Measurements from ENCODE around the gene HAGH. TPM values are rescaled to one million over a fixed set of nuclear protein-coding genes. Genes with fewer than 3 reads are reported as not detected.

Gene HAGH
- total RNA-seq, 1 experiment from 2014 or later: 48.1 TPM

GRCh38 chr16:1832838-1833454 is 6.3 kb upstream of the HAGH start:
- H3K27ac Mint-ChIP-seq (ENCODE audit: unreplicated experiment): no peak overlapping the region
- CTCF ChIA-PET: no interaction called here
- TF ChIP-seq CTCF (IDR thresholded peaks at IDR 0.05; ENCODE audit: insufficient read depth in 1 of 2, low read depth in 1 of 2, low read length in 1 of 2, severe bottlenecking in 1 of 2, unreplicated experiment in 1 of 2): no peak
- intact Hi-C loops (cut with micrococcal nuclease; ENCODE audit: unreplicated experiment): no loop called here
- H3K36me3 Mint-ChIP-seq (ENCODE audit: insufficient read depth, unreplicated experiment): no peaks in the 10 kb centered on the region
- H3K27me3 Mint-ChIP-seq (ENCODE audit: insufficient read depth, unreplicated experiment): no peaks in the 10 kb centered on the region
- Histone ChIP-seq H3K9me3 (no peaks in the 10 kb centered on the region), H3K4me1 (peaks cover 13% of the 10 kb centered on the region; the same call in 1 of the 2 replicates), H3K27me3 (replicated peaks; ENCODE audit: control insufficient read depth, insufficient read depth, low read length) (no peaks in the 10 kb centered on the region), H3K36me3 (ENCODE audit: control insufficient read depth, insufficient read depth, low read length) (no peaks in the 10 kb centered on the region), H3K4me3 (ENCODE audit: low read depth, low read length) (no peak overlapping the region)
- BruUV-seq (replicated peaks): no TSS peak
- no peak overlapping the region for H3K4me3 Mint-ChIP-seq (ENCODE audit: unreplicated experiment)
- H3K9me3 Mint-ChIP-seq (ENCODE audit: unreplicated experiment): no peaks in the 10 kb centered on the region
- POLR2A ChIA-PET: no interaction called here
- peak in 1 of 2 experiments; percentile 19 for DNase-seq
- no peaks in the 10 kb centered on the region for H3K4me1 Mint-ChIP-seq (ENCODE audit: low read depth, unreplicated experiment)

DNA sequence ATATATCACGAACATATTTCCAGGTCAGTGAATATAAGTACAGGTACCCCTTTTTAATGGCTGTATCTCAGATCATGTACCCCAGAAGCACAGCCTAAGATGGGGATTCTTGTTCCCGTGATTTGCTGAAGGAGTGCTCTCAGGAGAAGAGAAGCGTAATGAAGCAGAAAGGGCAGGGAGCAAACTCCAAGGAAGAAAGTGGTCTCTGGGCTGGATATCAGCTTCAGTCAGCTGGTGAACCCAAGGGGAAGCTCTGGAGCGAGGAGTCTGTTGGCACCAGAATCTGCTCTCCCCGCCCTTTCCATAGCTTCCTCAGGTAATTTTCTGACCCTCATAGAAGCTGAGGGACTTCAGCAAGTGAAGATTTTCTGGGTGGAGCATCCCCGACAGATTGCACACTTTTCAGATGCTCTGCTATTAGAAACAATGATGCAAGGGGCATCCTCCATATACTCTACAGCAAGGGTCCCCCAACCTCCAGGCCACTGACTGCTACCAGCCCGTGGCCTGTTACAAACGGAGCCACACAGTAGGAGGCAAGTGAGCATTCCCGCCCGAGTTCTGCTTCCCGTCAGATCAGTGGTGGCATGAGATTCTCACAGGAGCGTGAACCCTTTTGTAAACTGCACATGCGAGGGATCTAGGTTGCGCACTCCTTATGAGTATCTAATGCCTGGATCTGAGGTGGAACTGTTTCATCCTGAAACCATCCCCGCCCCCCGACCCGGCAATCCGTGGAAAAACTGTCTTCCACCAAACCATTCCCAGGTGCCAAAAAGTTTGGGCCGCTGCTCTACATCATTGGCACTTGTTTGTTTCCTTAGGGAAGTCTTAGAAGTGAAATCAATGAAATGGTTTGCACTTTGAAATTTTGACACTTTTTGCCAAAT is 4.8 kb upstream of the HAGH start:
- no TSS peak for BruUV-seq (replicated peaks)
- Histone ChIP-seq H3K36me3 (ENCODE audit: control insufficient read depth, insufficient read depth, low read length) (no peaks in the 10 kb centered on the region), H3K4me3 (ENCODE audit: low read depth, low read length) (no peak overlapping the region), H3K27me3 (replicated peaks; ENCODE audit: control insufficient read depth, insufficient read depth, low read length) (no peaks in the 10 kb centered on the region), H3K4me1 (peaks cover 13% of the 10 kb centered on the region; the same call in 1 of the 2 replicates), H3K9me3 (no peaks in the 10 kb centered on the region)
- DNase-seq: no peak
- Mint-ChIP-seq H3K27ac (ENCODE audit: unreplicated experiment) (no peak overlapping the region), H3K9me3 (ENCODE audit: unreplicated experiment) (no peaks in the 10 kb centered on the region), H3K4me3 (ENCODE audit: unreplicated experiment) (no peak overlapping the region), H3K36me3 (ENCODE audit: insufficient read depth, unreplicated experiment) (peaks cover 10% of the 10 kb centered on the region), H3K4me1 (ENCODE audit: low read depth, unreplicated experiment) (no peaks in the 10 kb centered on the region), H3K27me3 (ENCODE audit: insufficient read depth, unreplicated experiment) (no peaks in the 10 kb centered on the region)
- ChIA-PET CTCF (no interaction called here), POLR2A (no interaction called here)
- intact Hi-C loops (cut with micrococcal nuclease; ENCODE audit: unreplicated experiment): no loop called here
- no peak for TF ChIP-seq CTCF (IDR thresholded peaks at IDR 0.05; ENCODE audit: insufficient read depth in 1 of 2, low read depth in 1 of 2, low read length in 1 of 2, severe bottlenecking in 1 of 2, unreplicated experiment in 1 of 2)

GRCh38 chr16:1830213-1830612 is 3.6 kb upstream of the HAGH start:
- no peak for TF ChIP-seq CTCF (IDR thresholded peaks at IDR 0.05; ENCODE audit: insufficient read depth in 1 of 2, low read depth in 1 of 2, low read length in 1 of 2, severe bottlenecking in 1 of 2, unreplicated experiment in 1 of 2)
- no peak for DNase-seq
- no peaks in the 10 kb centered on the region for H3K27me3 Mint-ChIP-seq (ENCODE audit: insufficient read depth, unreplicated experiment)
- peaks cover 10% of the 10 kb centered on the region for H3K36me3 Mint-ChIP-seq (ENCODE audit: insufficient read depth, unreplicated experiment)
- Histone ChIP-seq H3K27me3 (replicated peaks; ENCODE audit: control insufficient read depth, insufficient read depth, low read length) (no peaks in the 10 kb centered on the region), H3K9me3 (no peaks in the 10 kb centered on the region), H3K4me1 (peaks cover 13% of the 10 kb centered on the region; the same call in 1 of the 2 replicates), H3K36me3 (ENCODE audit: control insufficient read depth, insufficient read depth, low read length) (no peaks in the 10 kb centered on the region), H3K4me3 (ENCODE audit: low read depth, low read length) (no peak overlapping the region)
- ChIA-PET CTCF (no interaction called here), POLR2A (interaction anchor here (0.6 kb wide), 1 partner anchor 111 kb away, joined by 6 read pairs; no protein-coding TSS in a partner anchor)
- intact Hi-C loops (cut with micrococcal nuclease; ENCODE audit: unreplicated experiment): no loop called here
- no peaks in the 10 kb centered on the region for H3K9me3 Mint-ChIP-seq (ENCODE audit: unreplicated experiment)
- H3K4me3 Mint-ChIP-seq (ENCODE audit: unreplicated experiment): no peak overlapping the region
- no peaks in the 10 kb centered on the region for H3K4me1 Mint-ChIP-seq (ENCODE audit: low read depth, unreplicated experiment)
- BruUV-seq (replicated peaks): no TSS peak
- H3K27ac Mint-ChIP-seq (ENCODE audit: unreplicated experiment): no peak overlapping the region

Measured in Caco-2 (cell line).